ENCODE results near the gene WASL.

DNA sequence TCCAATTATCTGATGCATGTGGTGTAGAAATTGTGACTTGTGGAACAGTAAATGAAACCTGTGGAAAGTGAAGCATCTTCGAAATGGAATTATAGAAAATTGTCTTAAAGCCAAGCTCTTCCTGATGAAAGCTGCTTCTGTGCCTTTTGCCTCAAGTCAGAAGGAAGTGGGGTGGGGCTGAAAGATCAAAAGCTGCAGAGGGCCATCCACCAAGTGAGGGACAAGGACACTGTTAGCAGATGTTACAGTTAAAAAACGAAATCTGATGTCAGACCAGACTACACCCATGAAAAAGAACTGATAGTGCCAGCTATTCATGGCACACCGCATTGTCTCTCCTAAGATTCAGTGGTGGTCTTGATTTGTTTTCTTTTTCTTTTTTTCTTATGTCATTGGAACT is 23.8 kb upstream of the WASL start:
- TF ChIP-seq, protein P1, sequence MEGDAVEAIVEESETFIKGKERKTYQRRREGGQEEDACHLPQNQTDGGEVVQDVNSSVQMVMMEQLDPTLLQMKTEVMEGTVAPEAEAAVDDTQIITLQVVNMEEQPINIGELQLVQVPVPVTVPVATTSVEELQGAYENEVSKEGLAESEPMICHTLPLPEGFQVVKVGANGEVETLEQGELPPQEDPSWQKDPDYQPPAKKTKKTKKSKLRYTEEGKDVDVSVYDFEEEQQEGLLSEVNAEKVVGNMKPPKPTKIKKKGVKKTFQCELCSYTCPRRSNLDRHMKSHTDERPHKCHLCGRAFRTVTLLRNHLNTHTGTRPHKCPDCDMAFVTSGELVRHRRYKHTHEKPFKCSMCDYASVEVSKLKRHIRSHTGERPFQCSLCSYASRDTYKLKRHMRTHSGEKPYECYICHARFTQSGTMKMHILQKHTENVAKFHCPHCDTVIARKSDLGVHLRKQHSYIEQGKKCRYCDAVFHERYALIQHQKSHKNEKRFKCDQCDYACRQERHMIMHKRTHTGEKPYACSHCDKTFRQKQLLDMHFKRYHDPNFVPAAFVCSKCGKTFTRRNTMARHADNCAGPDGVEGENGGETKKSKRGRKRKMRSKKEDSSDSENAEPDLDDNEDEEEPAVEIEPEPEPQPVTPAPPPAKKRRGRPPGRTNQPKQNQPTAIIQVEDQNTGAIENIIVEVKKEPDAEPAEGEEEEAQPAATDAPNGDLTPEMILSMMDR (conservative IDR thresholded peaks at IDR 0.05) = no peak
- no peak for TF ChIP-seq ZFX (IDR thresholded peaks at IDR 0.05)
